Stimulated activated CD4-positive, alpha-beta T cell treated with anti-CD3 and anti-CD28 coated beads, Interleukin-2, amount 100 ng/mL, for 4 hours (primary cell): Measurements from ENCODE around the gene STAP2.
A peak's percentile ranks its signal among the peaks of the same experiment; 100 is the strongest.
"Not testable (repeated sequence)": the region's sequence is repeated elsewhere in the genome, so short reads cannot be mapped to it uniquely, and the experiment has no call there.

Experiments used
- DNase-seq: peaks from one replicate; pipeline ENCODE4 v3.0.0-alpha.2; 2020; ENCODE audit warnings: low read depth

The STAP2 gene

GRCh38 chr19:4298810-4299550, 39.6 kb downstream of the STAP2 start:
- no peak for DNase-seq

- peak; percentile 17 for DNase-seq
These were observed 40.5 kb downstream of the STAP2 start for GRCh38 chr19:4297901-4298809.

GRCh38 chr19:4295972-4296771, 42.5 kb downstream of the STAP2 start:
- no peak for DNase-seq

- no peak for DNase-seq
These were observed 44.2 kb downstream of the STAP2 start for GRCh38 chr19:4294389-4294788.

GRCh38 chr19:4292515-4292914, 46.1 kb downstream of the STAP2 start:
- no peak for DNase-seq

GRCh38 chr19:4291184-4291732, 47.4 kb downstream of the STAP2 start:
- no peak for DNase-seq

- DNase-seq, result no peak
These were observed 50.4 kb downstream of the STAP2 start for GRCh38 chr19:4288091-4288777.

- DNase-seq, result not testable (repeated sequence)
These were observed 52.5 kb downstream of the STAP2 start for GRCh38 chr19:4286141-4286540.

GRCh38 chr19:4284974-4285373, 53.7 kb downstream of the STAP2 start:
- DNase-seq, result no peak

GRCh38 chr19:4284176-4284958, 54.3 kb downstream of the STAP2 start:
- DNase-seq, result no peak

- no peak for DNase-seq
These were observed 58.9 kb downstream of the STAP2 start for GRCh38 chr19:4279530-4280422.

- DNase-seq, result no peak
These were observed 59.4 kb downstream of the STAP2 start for GRCh38 chr19:4279267-4279529.

GRCh38 chr19:4278419-4279266, 60.0 kb downstream of the STAP2 start, which contains the start of gene SHD:
TSS of gene SHD (plus strand) at chr19:4279266. CDS start at chr19:4280064, 798 bp downstream.
- DNase-seq, result no peak

GRCh38 chr19:4278010-4278409, 60.6 kb downstream of the STAP2 start:
- no peak for DNase-seq

- DNase-seq, result no peak
These were observed 61.4 kb downstream of the STAP2 start for GRCh38 chr19:4277191-4277696.

GRCh38 chr19:4274321-4274686, 64.3 kb downstream of the STAP2 start:
- not testable (repeated sequence) for DNase-seq
